ENCODE data around the gene NTRK2. TPM values are rescaled to one million over a fixed set of nuclear protein-coding genes. Genes with fewer than 3 reads are reported as not detected.

The NTRK2 gene
- total RNA-seq, 2 experiments from 2014 or later, result 1.8 TPM

- Mint-ChIP-seq H3K36me3 (ENCODE audit: low read depth) (no peaks in the 10 kb centered on the region), H3K27ac (no peak overlapping the region), H3K9me3 (ENCODE audit: low read depth) (no peaks in the 10 kb centered on the region), H3K4me1 (no peaks in the 10 kb centered on the region), H3K27me3 (peaks cover 7% of the 10 kb centered on the region), H3K4me3 (no peak overlapping the region)
- ChIA-PET CTCF (interaction anchor here (0.8 kb wide), 1 partner anchor 38 kb away, joined by 3 read pairs; no protein-coding TSS in a partner anchor), POLR2A (no interaction called here)
- DNase-seq, result no peak
- intact Hi-C loops (cut with DNase I, micrococcal nuclease), result no loop called here
- ATAC-seq, result no peak
Observed at GRCh38 chr9:84827216-84827765, 157.8 kb downstream of the NTRK2 start.

- intact Hi-C loops (cut with DNase I, micrococcal nuclease), result no loop called here
- DNase-seq, result no peak
- Mint-ChIP-seq H3K36me3 (ENCODE audit: low read depth) (no peaks in the 10 kb centered on the region), H3K4me1 (no peaks in the 10 kb centered on the region), H3K27me3 (peaks cover 9% of the 10 kb centered on the region), H3K4me3 (no peak overlapping the region), H3K27ac (no peak overlapping the region), H3K9me3 (ENCODE audit: low read depth) (no peaks in the 10 kb centered on the region)
- CTCF ChIA-PET, result interaction anchor here (0.6 to 1.0 kb wide), 3 partner anchors 10 to 194 kb away, joined by 3 to 4 read pairs (median 3); no protein-coding TSS in a partner anchor
- POLR2A ChIA-PET, result no interaction called here
- ATAC-seq, result no peak
Observed at GRCh38 chr9:84828046-84828445, 158.5 kb downstream of the NTRK2 start.

GRCh38 chr9:84829471-84829870, 159.9 kb downstream of the NTRK2 start:
- Mint-ChIP-seq H3K9me3 (ENCODE audit: low read depth) (no peaks in the 10 kb centered on the region), H3K27me3 (peaks cover 7% of the 10 kb centered on the region), H3K4me3 (no peak overlapping the region), H3K4me1 (no peaks in the 10 kb centered on the region), H3K27ac (no peak overlapping the region), H3K36me3 (ENCODE audit: low read depth) (no peaks in the 10 kb centered on the region)
- CTCF ChIA-PET, result no interaction called here
- POLR2A ChIA-PET, result no interaction called here
- intact Hi-C loops (cut with DNase I, micrococcal nuclease), result no loop called here
- DNase-seq (no peak), ATAC-seq (no peak)

GRCh38 chr9:84829997-84830696, 160.6 kb downstream of the NTRK2 start:
- Mint-ChIP-seq H3K36me3 (ENCODE audit: low read depth) (no peaks in the 10 kb centered on the region), H3K27ac (no peak overlapping the region), H3K27me3 (peaks cover 8% of the 10 kb centered on the region), H3K4me3 (no peak overlapping the region), H3K4me1 (no peaks in the 10 kb centered on the region), H3K9me3 (ENCODE audit: low read depth) (no peaks in the 10 kb centered on the region)
- ChIA-PET CTCF (no interaction called here), POLR2A (no interaction called here)
- ATAC-seq, result no peak
- DNase-seq, result no peak
- intact Hi-C loops (cut with DNase I, micrococcal nuclease), result no loop called here

- Mint-ChIP-seq H3K9me3 (ENCODE audit: low read depth) (no peaks in the 10 kb centered on the region), H3K27ac (no peak overlapping the region), H3K36me3 (ENCODE audit: low read depth) (no peaks in the 10 kb centered on the region), H3K27me3 (peaks cover 8% of the 10 kb centered on the region), H3K4me1 (no peaks in the 10 kb centered on the region), H3K4me3 (no peak overlapping the region)
- DNase-seq (no peak), ATAC-seq (no peak)
- CTCF ChIA-PET, result no interaction called here
- POLR2A ChIA-PET, result no interaction called here
- intact Hi-C loops (cut with DNase I, micrococcal nuclease), result no loop called here
Observed at GRCh38 chr9:84831377-84831776, 161.8 kb downstream of the NTRK2 start.

- DNase-seq (no peak), ATAC-seq (no peak)
- ChIA-PET CTCF (no interaction called here), POLR2A (no interaction called here)
- Mint-ChIP-seq H3K36me3 (ENCODE audit: low read depth) (no peaks in the 10 kb centered on the region), H3K27ac (no peak overlapping the region), H3K4me3 (no peak overlapping the region), H3K9me3 (ENCODE audit: low read depth) (no peaks in the 10 kb centered on the region), H3K27me3 (peaks cover 10% of the 10 kb centered on the region), H3K4me1 (no peaks in the 10 kb centered on the region)
- intact Hi-C loops (cut with DNase I, micrococcal nuclease), result no loop called here
Observed at GRCh38 chr9:84832453-84832852, 162.9 kb downstream of the NTRK2 start.

GRCh38 chr9:84834426-84834825, 164.9 kb downstream of the NTRK2 start:
- Mint-ChIP-seq H3K36me3 (ENCODE audit: low read depth) (no peaks in the 10 kb centered on the region), H3K27ac (no peak overlapping the region), H3K4me3 (no peak overlapping the region), H3K4me1 (no peaks in the 10 kb centered on the region), H3K9me3 (ENCODE audit: low read depth) (no peaks in the 10 kb centered on the region), H3K27me3 (peaks cover 12% of the 10 kb centered on the region)
- no peak for ATAC-seq
- ChIA-PET POLR2A (no interaction called here), CTCF (no interaction called here)
- intact Hi-C loops (cut with DNase I, micrococcal nuclease), result no loop called here
- DNase-seq, result no peak

- POLR2A ChIA-PET, result no interaction called here
- no peaks in the 10 kb centered on the region for H3K36me3 Mint-ChIP-seq (ENCODE audit: low read depth)
- DNase-seq, result no peak
- no peak for ATAC-seq
- intact Hi-C loops (cut with DNase I, micrococcal nuclease), result no loop called here
- H3K4me3 Mint-ChIP-seq, result no peak overlapping the region
- H3K27ac Mint-ChIP-seq, result no peak overlapping the region
- H3K27me3 Mint-ChIP-seq, result peaks cover 12% of the 10 kb centered on the region
- H3K4me1 Mint-ChIP-seq, result no peaks in the 10 kb centered on the region
- CTCF ChIA-PET, result no interaction called here
- no peaks in the 10 kb centered on the region for H3K9me3 Mint-ChIP-seq (ENCODE audit: low read depth)
Observed at GRCh38 chr9:84835745-84836144, 166.2 kb downstream of the NTRK2 start.

GRCh38 chr9:84838879-84839278, 169.3 kb downstream of the NTRK2 start:
- peaks cover 10% of the 10 kb centered on the region for H3K27me3 Mint-ChIP-seq
- POLR2A ChIA-PET, result no interaction called here
- no peak overlapping the region for H3K27ac Mint-ChIP-seq
- no peaks in the 10 kb centered on the region for H3K9me3 Mint-ChIP-seq (ENCODE audit: low read depth)
- no peak overlapping the region for H3K4me3 Mint-ChIP-seq
- ATAC-seq (no peak), DNase-seq (no peak)
- intact Hi-C loops (cut with DNase I, micrococcal nuclease), result no loop called here
- CTCF ChIA-PET, result no interaction called here
- no peaks in the 10 kb centered on the region for H3K4me1 Mint-ChIP-seq
- no peaks in the 10 kb centered on the region for H3K36me3 Mint-ChIP-seq (ENCODE audit: low read depth)

GRCh38 chr9:84839541-84839940, 170.0 kb downstream of the NTRK2 start:
- DNase-seq (no peak), ATAC-seq (no peak)
- POLR2A ChIA-PET, result no interaction called here
- H3K4me3 Mint-ChIP-seq, result no peak overlapping the region
- H3K9me3 Mint-ChIP-seq (ENCODE audit: low read depth), result no peaks in the 10 kb centered on the region
- no peak overlapping the region for H3K27ac Mint-ChIP-seq
- intact Hi-C loops (cut with DNase I, micrococcal nuclease), result no loop called here
- H3K27me3 Mint-ChIP-seq, result peaks cover 9% of the 10 kb centered on the region
- H3K36me3 Mint-ChIP-seq (ENCODE audit: low read depth), result no peaks in the 10 kb centered on the region
- no peaks in the 10 kb centered on the region for H3K4me1 Mint-ChIP-seq
- CTCF ChIA-PET, result no interaction called here

GRCh38 chr9:84841931-84842330, 172.4 kb downstream of the NTRK2 start:
- ATAC-seq (no peak), DNase-seq (no peak)
- Mint-ChIP-seq H3K4me3 (no peak overlapping the region), H3K36me3 (ENCODE audit: low read depth) (no peaks in the 10 kb centered on the region), H3K27me3 (peaks cover 7% of the 10 kb centered on the region), H3K4me1 (no peaks in the 10 kb centered on the region), H3K9me3 (ENCODE audit: low read depth) (no peaks in the 10 kb centered on the region), H3K27ac (no peak overlapping the region)
- intact Hi-C loops (cut with DNase I, micrococcal nuclease), result no loop called here
- ChIA-PET POLR2A (no interaction called here), CTCF (no interaction called here)

- POLR2A ChIA-PET, result interaction anchor here (0.5 kb wide), 1 partner anchor 401 kb away, joined by 3 read pairs; no protein-coding TSS in a partner anchor
- DNase-seq (no peak), ATAC-seq (no peak)
- Mint-ChIP-seq H3K4me3 (no peak overlapping the region), H3K9me3 (ENCODE audit: low read depth) (no peaks in the 10 kb centered on the region), H3K36me3 (ENCODE audit: low read depth) (no peaks in the 10 kb centered on the region), H3K4me1 (no peaks in the 10 kb centered on the region), H3K27me3 (peaks cover 6% of the 10 kb centered on the region), H3K27ac (no peak overlapping the region)
- CTCF ChIA-PET, result interaction anchor here (0.5 kb wide), 1 partner anchor 209 kb away, joined by 3 read pairs; no protein-coding TSS in a partner anchor
- intact Hi-C loops (cut with DNase I, micrococcal nuclease), result no loop called here
Observed at GRCh38 chr9:84843175-84843824, 173.8 kb downstream of the NTRK2 start.
